ENCODE measurements around the gene IKZF1. TPM values are rescaled to one million over a fixed set of nuclear protein-coding genes. Genes with fewer than 3 reads are reported as not detected.
A peak's percentile ranks its signal among the peaks of the same experiment; 100 is the strongest.

Gene IKZF1
- total RNA-seq, 1 experiment from 2014 or later, result 0.77 TPM

DNA sequence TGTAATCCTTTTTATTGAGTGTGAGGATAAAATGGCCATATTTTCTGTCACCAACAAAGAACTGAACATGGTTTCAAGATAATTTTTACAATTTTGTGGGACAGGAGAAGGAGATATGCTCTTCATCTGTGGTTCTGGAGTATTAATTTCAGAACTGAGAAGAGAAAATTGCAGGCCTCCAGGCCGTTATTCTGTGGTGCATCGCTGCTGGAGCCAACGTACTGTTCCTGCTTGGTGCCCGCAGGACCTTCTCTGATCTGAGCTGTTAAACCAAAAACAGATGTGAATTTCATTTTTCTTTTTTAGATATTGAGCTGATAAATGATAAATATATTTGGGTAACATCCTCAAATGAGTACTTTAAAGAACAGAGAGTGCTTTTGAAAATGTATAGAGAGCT, 63.9 kb downstream of the IKZF1 start:
- DNase-seq (ENCODE audit: low read depth, low spot score), result no peak
- CTCF ChIA-PET, result interaction anchor here (0.6 to 1.0 kb wide), 2 partner anchors 163 to 226 kb away, joined by 3 to 4 read pairs; no protein-coding TSS in a partner anchor
- Histone ChIP-seq H3K4me1 (ENCODE audit: control insufficient read depth, insufficient read depth, low read length) (no peaks in the 10 kb centered on the region), H3K27me3 (ENCODE audit: control insufficient read depth, insufficient read depth, low read length) (peaks cover 2% of the 10 kb centered on the region; the same call in 1 of the 2 replicates), H3K4me3 (ENCODE audit: low read depth in 2 of 2, low read length in 2 of 2) (no peak overlapping the region), H3K36me3 (ENCODE audit: control insufficient read depth, insufficient read depth, low read length) (no peaks in the 10 kb centered on the region), H3K27ac (ENCODE audit: low read length) (no peak overlapping the region), H3K9me3 (ENCODE audit: control insufficient read depth, insufficient read depth, low read depth, low read length) (peaks cover 9% of the 10 kb centered on the region; the same call in 1 of the 2 replicates)
- TF ChIP-seq, protein P1, sequence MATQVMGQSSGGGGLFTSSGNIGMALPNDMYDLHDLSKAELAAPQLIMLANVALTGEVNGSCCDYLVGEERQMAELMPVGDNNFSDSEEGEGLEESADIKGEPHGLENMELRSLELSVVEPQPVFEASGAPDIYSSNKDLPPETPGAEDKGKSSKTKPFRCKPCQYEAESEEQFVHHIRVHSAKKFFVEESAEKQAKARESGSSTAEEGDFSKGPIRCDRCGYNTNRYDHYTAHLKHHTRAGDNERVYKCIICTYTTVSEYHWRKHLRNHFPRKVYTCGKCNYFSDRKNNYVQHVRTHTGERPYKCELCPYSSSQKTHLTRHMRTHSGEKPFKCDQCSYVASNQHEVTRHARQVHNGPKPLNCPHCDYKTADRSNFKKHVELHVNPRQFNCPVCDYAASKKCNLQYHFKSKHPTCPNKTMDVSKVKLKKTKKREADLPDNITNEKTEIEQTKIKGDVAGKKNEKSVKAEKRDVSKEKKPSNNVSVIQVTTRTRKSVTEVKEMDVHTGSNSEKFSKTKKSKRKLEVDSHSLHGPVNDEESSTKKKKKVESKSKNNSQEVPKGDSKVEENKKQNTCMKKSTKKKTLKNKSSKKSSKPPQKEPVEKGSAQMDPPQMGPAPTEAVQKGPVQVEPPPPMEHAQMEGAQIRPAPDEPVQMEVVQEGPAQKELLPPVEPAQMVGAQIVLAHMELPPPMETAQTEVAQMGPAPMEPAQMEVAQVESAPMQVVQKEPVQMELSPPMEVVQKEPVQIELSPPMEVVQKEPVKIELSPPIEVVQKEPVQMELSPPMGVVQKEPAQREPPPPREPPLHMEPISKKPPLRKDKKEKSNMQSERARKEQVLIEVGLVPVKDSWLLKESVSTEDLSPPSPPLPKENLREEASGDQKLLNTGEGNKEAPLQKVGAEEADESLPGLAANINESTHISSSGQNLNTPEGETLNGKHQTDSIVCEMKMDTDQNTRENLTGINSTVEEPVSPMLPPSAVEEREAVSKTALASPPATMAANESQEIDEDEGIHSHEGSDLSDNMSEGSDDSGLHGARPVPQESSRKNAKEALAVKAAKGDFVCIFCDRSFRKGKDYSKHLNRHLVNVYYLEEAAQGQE (IDR thresholded peaks at IDR 0.05; ENCODE audit: insufficient read depth in 1 of 2, low read depth in 2 of 2, low read length in 1 of 2), result no peak
- TF ChIP-seq TCF7L2 (IDR thresholded peaks at IDR 0.05; ENCODE audit: low read depth, low read length), result no peak
- no peak for TF ChIP-seq SIN3A (IDR thresholded peaks at IDR 0.05; ENCODE audit: borderline replicate concordance, insufficient read depth, low read depth, low read length)
- TF ChIP-seq, protein P2, sequence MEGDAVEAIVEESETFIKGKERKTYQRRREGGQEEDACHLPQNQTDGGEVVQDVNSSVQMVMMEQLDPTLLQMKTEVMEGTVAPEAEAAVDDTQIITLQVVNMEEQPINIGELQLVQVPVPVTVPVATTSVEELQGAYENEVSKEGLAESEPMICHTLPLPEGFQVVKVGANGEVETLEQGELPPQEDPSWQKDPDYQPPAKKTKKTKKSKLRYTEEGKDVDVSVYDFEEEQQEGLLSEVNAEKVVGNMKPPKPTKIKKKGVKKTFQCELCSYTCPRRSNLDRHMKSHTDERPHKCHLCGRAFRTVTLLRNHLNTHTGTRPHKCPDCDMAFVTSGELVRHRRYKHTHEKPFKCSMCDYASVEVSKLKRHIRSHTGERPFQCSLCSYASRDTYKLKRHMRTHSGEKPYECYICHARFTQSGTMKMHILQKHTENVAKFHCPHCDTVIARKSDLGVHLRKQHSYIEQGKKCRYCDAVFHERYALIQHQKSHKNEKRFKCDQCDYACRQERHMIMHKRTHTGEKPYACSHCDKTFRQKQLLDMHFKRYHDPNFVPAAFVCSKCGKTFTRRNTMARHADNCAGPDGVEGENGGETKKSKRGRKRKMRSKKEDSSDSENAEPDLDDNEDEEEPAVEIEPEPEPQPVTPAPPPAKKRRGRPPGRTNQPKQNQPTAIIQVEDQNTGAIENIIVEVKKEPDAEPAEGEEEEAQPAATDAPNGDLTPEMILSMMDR (IDR thresholded peaks at IDR 0.05), result no peak
- no peak for TF ChIP-seq POLR2AphosphoS5 (IDR thresholded peaks at IDR 0.05; ENCODE audit: low read depth, low read length)
- in situ Hi-C loops (cut with HindIII; ENCODE audit: low pct_unique_long_range_greater_than_20kb, low sequenced_read_pairs) (no loop called here), intact Hi-C loops (cut with micrococcal nuclease; ENCODE audit: unreplicated experiment) (no loop called here)
- no peak for ATAC-seq
- BruUV-seq (replicated peaks), result no TSS peak
- POLR2A ChIA-PET, result interaction anchor here (0.5 kb wide), 1 partner anchor 28 kb away, joined by 7 read pairs; no protein-coding TSS in a partner anchor

DNA sequence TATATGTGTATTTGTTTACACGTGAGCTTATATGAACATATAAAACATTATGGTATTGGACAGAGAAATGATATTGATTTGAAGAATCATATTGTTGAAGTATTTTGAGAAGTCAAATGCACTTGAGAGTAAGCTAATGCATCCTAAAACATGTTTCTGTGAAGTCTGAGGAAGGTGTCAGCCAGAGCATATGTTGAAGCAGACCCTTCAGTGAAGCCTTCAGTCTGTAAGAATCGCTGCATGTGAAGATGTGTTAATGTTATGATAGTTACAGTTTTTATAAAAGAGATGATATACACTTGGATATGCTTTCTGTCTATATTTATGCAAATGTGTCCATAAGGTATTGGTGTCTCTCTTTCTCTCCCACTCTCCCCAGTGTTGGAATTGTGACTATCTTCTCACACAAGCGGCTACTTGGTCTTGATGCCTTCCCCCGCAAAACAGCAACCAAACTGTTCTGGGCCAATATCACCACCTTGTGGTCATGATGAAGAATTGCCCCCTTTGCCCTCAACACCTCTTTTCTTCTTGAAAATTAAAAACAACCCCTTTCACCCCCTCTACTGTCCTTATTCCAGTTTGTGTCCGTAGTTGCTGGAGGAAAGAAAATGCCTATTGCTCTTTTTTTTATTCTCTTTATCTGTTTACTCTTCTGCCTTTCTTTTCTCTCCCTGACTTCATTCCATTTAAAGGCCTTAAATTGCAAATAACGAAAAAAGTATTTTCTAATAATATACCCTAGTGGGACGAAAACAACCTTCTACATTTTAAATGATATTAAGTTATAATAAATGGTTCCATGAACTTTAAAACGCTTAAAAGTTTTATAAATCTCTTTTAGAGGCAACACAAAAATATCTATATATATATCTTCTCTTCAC, 64.9 kb downstream of the IKZF1 start:
- peaks cover 2% of the 10 kb centered on the region; the same call in 1 of the 2 replicates for H3K27me3 ChIP-seq (ENCODE audit: control insufficient read depth, insufficient read depth, low read length)
- no peak for ATAC-seq
- CTCF ChIA-PET, result interaction anchor here (1.0 kb wide), 1 partner anchor 164 kb away, joined by 4 read pairs; no protein-coding TSS in a partner anchor

More for the DNA sequence above, 64.9 kb downstream of the IKZF1 start:
- no TSS peak for BruUV-seq (replicated peaks)
- Histone ChIP-seq H3K9me3 (ENCODE audit: control insufficient read depth, insufficient read depth, low read depth, low read length) (peaks cover 9% of the 10 kb centered on the region; the same call in 1 of the 2 replicates), H3K27ac (ENCODE audit: low read length) (no peak overlapping the region), H3K4me3 (ENCODE audit: low read depth in 2 of 2, low read length in 2 of 2) (no peak overlapping the region), H3K36me3 (ENCODE audit: control insufficient read depth, insufficient read depth, low read length) (no peaks in the 10 kb centered on the region), H3K4me1 (ENCODE audit: control insufficient read depth, insufficient read depth, low read length) (no peaks in the 10 kb centered on the region)
- peak; percentile 24 for DNase-seq (ENCODE audit: low read depth, low spot score)
- no peak for TF ChIP-seq SIN3A (IDR thresholded peaks at IDR 0.05; ENCODE audit: borderline replicate concordance, insufficient read depth, low read depth, low read length)
- TF ChIP-seq, protein P2 (IDR thresholded peaks at IDR 0.05), result peak; percentile 76
- POLR2A ChIA-PET, result no interaction called here
- intact Hi-C loops (cut with micrococcal nuclease; ENCODE audit: unreplicated experiment), result loop anchor here (1.0 kb wide), 1 partner anchor 164 kb away; no protein-coding TSS in a partner anchor
- in situ Hi-C loops (cut with HindIII; ENCODE audit: low pct_unique_long_range_greater_than_20kb, low sequenced_read_pairs), result no loop called here
